PC-9 (cell line): ENCODE results near the gene MIS12.

Experiments
- EZH2 ChIP-seq: fragments of 200-600 bp; sonication (generic); IDR thresholded peaks from 2 replicates; pipeline ENCODE4 v1.8.0; 2017; ENCODE audit warnings: antibody characterized with exemption, low read depth
- TF ChIP-seq, protein P1 (sequence below): fragments of 200-600 bp; sonication (generic); conservative IDR thresholded peaks from 2 replicates; pipeline ENCODE4 v1.6.1; 2017; ENCODE audit warnings: mixed run types, antibody characterized with exemption, mild to moderate bottlenecking, moderate library complexity

DNA sequence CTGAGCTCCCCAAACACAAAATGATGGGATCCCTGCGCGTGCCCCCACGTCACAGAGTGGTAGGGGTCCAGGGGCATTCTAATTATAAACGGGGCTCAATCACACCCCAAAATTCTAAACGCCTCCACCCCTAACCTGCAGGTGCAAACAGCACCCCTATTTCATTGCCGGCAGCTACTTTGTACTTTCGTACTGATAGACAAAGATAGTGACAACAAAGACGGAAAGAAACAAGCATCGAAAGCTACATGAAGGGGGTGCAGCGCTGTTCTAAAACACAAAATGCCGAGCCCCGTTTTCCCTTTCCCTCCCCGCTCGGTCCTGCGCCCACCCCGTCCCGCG, 13.9 kb downstream of the MIS12 start:
- TF ChIP-seq, protein P1, sequence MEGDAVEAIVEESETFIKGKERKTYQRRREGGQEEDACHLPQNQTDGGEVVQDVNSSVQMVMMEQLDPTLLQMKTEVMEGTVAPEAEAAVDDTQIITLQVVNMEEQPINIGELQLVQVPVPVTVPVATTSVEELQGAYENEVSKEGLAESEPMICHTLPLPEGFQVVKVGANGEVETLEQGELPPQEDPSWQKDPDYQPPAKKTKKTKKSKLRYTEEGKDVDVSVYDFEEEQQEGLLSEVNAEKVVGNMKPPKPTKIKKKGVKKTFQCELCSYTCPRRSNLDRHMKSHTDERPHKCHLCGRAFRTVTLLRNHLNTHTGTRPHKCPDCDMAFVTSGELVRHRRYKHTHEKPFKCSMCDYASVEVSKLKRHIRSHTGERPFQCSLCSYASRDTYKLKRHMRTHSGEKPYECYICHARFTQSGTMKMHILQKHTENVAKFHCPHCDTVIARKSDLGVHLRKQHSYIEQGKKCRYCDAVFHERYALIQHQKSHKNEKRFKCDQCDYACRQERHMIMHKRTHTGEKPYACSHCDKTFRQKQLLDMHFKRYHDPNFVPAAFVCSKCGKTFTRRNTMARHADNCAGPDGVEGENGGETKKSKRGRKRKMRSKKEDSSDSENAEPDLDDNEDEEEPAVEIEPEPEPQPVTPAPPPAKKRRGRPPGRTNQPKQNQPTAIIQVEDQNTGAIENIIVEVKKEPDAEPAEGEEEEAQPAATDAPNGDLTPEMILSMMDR: no peak
- no peak for TF ChIP-seq EZH2
